Measurements from ENCODE around the gene TENM3. TPM values are rescaled to one million over a fixed set of nuclear protein-coding genes. Genes with fewer than 3 reads are reported as not detected.

The TENM3 gene
- total and polyA plus RNA-seq, 10 of the 15 experiments (the other 5 are each of a cell fraction or from before 2014, with no cell fraction given) = 0.01 to 1.7 (median 0.08) TPM; not detected in 2

DNA sequence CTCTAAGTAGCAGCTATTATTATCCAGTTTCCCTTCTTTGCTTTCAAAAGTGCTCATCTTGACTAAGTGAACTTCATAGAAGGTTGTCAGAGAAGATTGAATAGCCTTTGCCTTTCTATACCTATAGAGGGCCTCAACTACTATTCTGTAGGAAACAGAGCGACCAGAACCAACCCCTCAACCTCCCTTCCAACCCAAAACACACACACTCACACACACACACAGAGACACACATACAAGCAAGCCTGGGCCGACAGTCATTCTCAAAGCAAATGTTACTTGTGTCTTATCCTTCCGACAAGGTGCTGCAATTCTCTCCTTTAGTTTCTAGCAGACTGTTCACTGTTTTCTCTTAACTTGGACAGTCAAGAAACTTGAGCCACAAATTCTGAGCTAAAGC, 472.3 kb downstream of the TENM3 start (continued):
- TF ChIP-seq, protein P1, sequence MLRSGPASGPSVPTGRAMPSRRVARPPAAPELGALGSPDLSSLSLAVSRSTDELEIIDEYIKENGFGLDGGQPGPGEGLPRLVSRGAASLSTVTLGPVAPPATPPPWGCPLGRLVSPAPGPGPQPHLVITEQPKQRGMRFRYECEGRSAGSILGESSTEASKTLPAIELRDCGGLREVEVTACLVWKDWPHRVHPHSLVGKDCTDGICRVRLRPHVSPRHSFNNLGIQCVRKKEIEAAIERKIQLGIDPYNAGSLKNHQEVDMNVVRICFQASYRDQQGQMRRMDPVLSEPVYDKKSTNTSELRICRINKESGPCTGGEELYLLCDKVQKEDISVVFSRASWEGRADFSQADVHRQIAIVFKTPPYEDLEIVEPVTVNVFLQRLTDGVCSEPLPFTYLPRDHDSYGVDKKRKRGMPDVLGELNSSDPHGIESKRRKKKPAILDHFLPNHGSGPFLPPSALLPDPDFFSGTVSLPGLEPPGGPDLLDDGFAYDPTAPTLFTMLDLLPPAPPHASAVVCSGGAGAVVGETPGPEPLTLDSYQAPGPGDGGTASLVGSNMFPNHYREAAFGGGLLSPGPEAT (IDR thresholded peaks at IDR 0.05; ENCODE audit: low read depth) = no peak
- TF ChIP-seq, protein P2, sequence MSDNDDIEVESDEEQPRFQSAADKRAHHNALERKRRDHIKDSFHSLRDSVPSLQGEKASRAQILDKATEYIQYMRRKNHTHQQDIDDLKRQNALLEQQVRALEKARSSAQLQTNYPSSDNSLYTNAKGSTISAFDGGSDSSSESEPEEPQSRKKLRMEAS (IDR thresholded peaks at IDR 0.05; ENCODE audit: low read depth, low read length) = no peak
- TF ChIP-seq KLF5 (IDR thresholded peaks at IDR 0.05; ENCODE audit: partially characterized antibody) (no peak), KAT2A (conservative IDR thresholded peaks at IDR 0.05; ENCODE audit: control insufficient read depth, low read depth, low read length) (no peak)

DNA sequence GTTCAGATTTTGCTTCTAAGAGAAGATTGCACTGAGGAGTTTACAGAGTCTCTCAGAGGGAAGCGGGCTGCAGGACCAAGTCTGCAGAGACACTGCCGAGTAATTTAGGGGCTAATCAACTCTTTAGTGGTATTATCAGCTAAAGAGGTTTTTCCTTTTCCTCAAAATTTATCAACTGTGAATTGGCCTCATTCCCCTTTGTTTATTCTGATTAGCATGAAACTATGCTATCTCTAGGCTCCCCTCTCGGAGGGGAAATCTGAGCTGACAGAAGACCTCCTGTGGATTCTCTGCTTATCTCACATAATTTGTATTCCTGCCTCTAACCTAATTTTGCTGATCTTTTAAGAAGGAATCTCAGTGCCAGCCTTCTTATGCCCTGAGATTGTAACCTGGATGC, 473.0 kb downstream of the TENM3 start:
- Histone ChIP-seq H3K4me1 (ENCODE audit: control insufficient read depth, insufficient read depth, low read length) (peaks cover 5% of the 10 kb centered on the region), H3K36me3 (ENCODE audit: control insufficient read depth in 2 of 2, insufficient read depth in 2 of 2, low read length in 1 of 2) (no peaks in the 10 kb centered on the region), H3K9ac (ENCODE audit: control insufficient read depth, insufficient read depth, low read length) (no peak overlapping the region), H3K9me3 (replicated peaks; ENCODE audit: control insufficient read depth, insufficient read depth, low read length) (no peaks in the 10 kb centered on the region), H3K79me2 (ENCODE audit: control insufficient read depth, insufficient read depth, low read length) (no peaks in the 10 kb centered on the region), H3K4me3 (no peak overlapping the region), H4K20me1 (ENCODE audit: control insufficient read depth, insufficient read depth) (no peaks in the 10 kb centered on the region), H3K27me3 (replicated peaks in 1 of 2; ENCODE audit: control insufficient read depth in 2 of 2, insufficient read depth in 2 of 2, low read length in 1 of 2) (no peaks in the 10 kb centered on the region), H3K4me2 (ENCODE audit: control insufficient read depth, insufficient read depth) (no peak overlapping the region), H2AFZ (ENCODE audit: control insufficient read depth, low read depth, low read length) (no peak overlapping the region), H3K27ac (ENCODE audit: control insufficient read depth, insufficient read depth) (no peak overlapping the region)
- intact Hi-C loops (cut with micrococcal nuclease; ENCODE audit: unreplicated experiment) = no loop called here
- SMC1A ChIA-PET (ENCODE audit: uncharacterized antibody, unreplicated experiment) = no interaction called here
- RAD21 ChIA-PET (ENCODE audit: unreplicated experiment) = no interaction called here
- CTCF ChIA-PET = no interaction called here
- DNase-seq (ENCODE audit: low read depth, low spot score) (no peak), FAIRE-seq (no peak), ATAC-seq (no peak)
- WGBS (ENCODE audit: insufficient coverage, insufficient replicate concordance, low lambda C conversion rate, missing lambda C conversion rate) = 0% methylated on average over 3 of the region's 3 CpGs
- BruUV-seq (replicated peaks) = no TSS peak
- in situ Hi-C loops (cut with MboI) = no loop called here
- POLR2A ChIA-PET = no interaction called here
- TF ChIP-seq RB1 (IDR thresholded peaks at IDR 0.05; ENCODE audit: borderline replicate concordance) (no peak), LARP7 (IDR thresholded peaks at IDR 0.05) (no peak), CREM (IDR thresholded peaks at IDR 0.05; ENCODE audit: low read depth) (no peak), ZSCAN29 (IDR thresholded peaks at IDR 0.05) (no peak), HCFC1 (IDR thresholded peaks at IDR 0.05; ENCODE audit: low read length) (no peak), EGR1 (IDR thresholded peaks at IDR 0.05; ENCODE audit: borderline replicate concordance in 1 of 2, low read depth in 2 of 2, low read length in 2 of 2) (no peak), MEF2A (IDR thresholded peaks at IDR 0.05; ENCODE audit: insufficient read depth, low read depth, low read length) (no peak), EZH2 (IDR thresholded peaks at IDR 0.05; ENCODE audit: borderline replicate concordance, control insufficient read depth, low read depth, low read length) (no peak)
- TF ChIP-seq, protein P1 (IDR thresholded peaks at IDR 0.05; ENCODE audit: low read depth) = no peak
- TF ChIP-seq, protein P3, sequence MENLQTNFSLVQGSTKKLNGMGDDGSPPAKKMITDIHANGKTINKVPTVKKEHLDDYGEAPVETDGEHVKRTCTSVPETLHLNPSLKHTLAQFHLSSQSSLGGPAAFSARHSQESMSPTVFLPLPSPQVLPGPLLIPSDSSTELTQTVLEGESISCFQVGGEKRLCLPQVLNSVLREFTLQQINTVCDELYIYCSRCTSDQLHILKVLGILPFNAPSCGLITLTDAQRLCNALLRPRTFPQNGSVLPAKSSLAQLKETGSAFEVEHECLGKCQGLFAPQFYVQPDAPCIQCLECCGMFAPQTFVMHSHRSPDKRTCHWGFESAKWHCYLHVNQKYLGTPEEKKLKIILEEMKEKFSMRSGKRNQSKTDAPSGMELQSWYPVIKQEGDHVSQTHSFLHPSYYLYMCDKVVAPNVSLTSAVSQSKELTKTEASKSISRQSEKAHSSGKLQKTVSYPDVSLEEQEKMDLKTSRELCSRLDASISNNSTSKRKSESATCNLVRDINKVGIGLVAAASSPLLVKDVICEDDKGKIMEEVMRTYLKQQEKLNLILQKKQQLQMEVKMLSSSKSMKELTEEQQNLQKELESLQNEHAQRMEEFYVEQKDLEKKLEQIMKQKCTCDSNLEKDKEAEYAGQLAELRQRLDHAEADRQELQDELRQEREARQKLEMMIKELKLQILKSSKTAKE (IDR thresholded peaks at IDR 0.05; ENCODE audit: low read depth, poor library complexity, severe bottlenecking) = no peak

Measured in GM12878 (cell line).